CD4-positive, alpha-beta T cell (primary cell): ENCODE results near the gene KCNN3. TPM values are rescaled to one million over a fixed set of nuclear protein-coding genes. Genes with fewer than 3 reads are reported as not detected.

Experiments used
- ATAC-seq: fragments of 200-7000 bp; cut with Tn5 transposase; one replicate; pipeline ENCODE4 v1.10.0; 2022; ENCODE audit warnings: mild to moderate bottlenecking; ENCODE audit not compliant: poor library complexity
- CTCF ChIA-PET: fragments of 350-600 bp; sonication (Branson Sonifier 250); formaldehyde crosslinking; loops from one replicate; lab custom pipeline; 2021; ENCODE audit warnings: antibody characterized with exemption, inconsistent platforms; lab: Charles Lee
- POLR2A ChIA-PET: fragments of 350-600 bp; sonication (Branson Sonifier 250); formaldehyde crosslinking; loops from one replicate; lab custom pipeline; 2021; ENCODE audit warnings: antibody characterized with exemption, inconsistent platforms; lab: Charles Lee
- DNase-seq, 14 experiments: peaks; one replicate each; pipeline ENCODE4 v3.0.0-alpha.2; 2013 to 2020; ENCODE audit warnings: mixed read lengths in 2 of 14
- H3K27ac ChIP-seq, 2 donors: one replicate each; pipeline versions ENCODE4 v1.5.1 to v1.7.0; 2013; ENCODE audit warnings: low read length in 2 of 2, low read depth in 1 of 2, mild to moderate bottlenecking in 1 of 2
- H3K27me3 ChIP-seq, 2 experiments: 1 replicate in 1 of 2; 2 replicates in 1 of 2; pipeline versions ENCODE4 v1.6.1 to v1.7.0; 2013; ENCODE audit warnings: low read length in 2 of 2, control low read depth in 1 of 2, mild to moderate bottlenecking in 1 of 2, moderate library complexity in 1 of 2; ENCODE audit not compliant: insufficient read depth in 2 of 2, control insufficient read depth in 1 of 2
- H3K36me3 ChIP-seq: one replicate; pipeline ENCODE4 v1.6.1; 2013; ENCODE audit warnings: low read length, control low read depth; ENCODE audit not compliant: insufficient read depth
- H3K4me1 ChIP-seq: one replicate; pipeline ENCODE4 v1.6.1; 2013; ENCODE audit warnings: low read length, control low read depth; ENCODE audit not compliant: insufficient read depth
- H3K4me3 ChIP-seq: one replicate; pipeline ENCODE4 v1.5.1; 2013; ENCODE audit warnings: mild to moderate bottlenecking, low read length, moderate library complexity
- H3K9me3 ChIP-seq, 2 experiments: 1 replicate in 1 of 2; 2 replicates in 1 of 2; pipeline versions ENCODE4 v1.6.1 to v1.7.0; 2013; ENCODE audit warnings: low read length in 2 of 2, mild to moderate bottlenecking in 2 of 2, control low read depth in 1 of 2, moderate library complexity in 1 of 2; ENCODE audit not compliant: control insufficient read depth in 1 of 2, insufficient read depth in 1 of 2
- H3K27ac Mint-ChIP-seq: one replicate; pipeline ENCODE4 v1.8.0; 2020; ENCODE audit warnings: mixed read lengths
- H3K27me3 Mint-ChIP-seq: one replicate; pipeline ENCODE4 v1.8.0; 2021; ENCODE audit warnings: mixed read lengths
- H3K36me3 Mint-ChIP-seq: one replicate; pipeline ENCODE4 v1.8.0; 2021; ENCODE audit warnings: low read depth, mixed read lengths
- H3K4me1 Mint-ChIP-seq: one replicate; pipeline ENCODE4 v1.8.0; 2021; ENCODE audit warnings: low read depth, mixed read lengths
- H3K4me3 Mint-ChIP-seq: one replicate; pipeline ENCODE4 v1.8.0; 2020; ENCODE audit warnings: mild to moderate bottlenecking, mixed read lengths
- H3K9me3 Mint-ChIP-seq: one replicate; pipeline ENCODE4 v1.8.0; 2020; ENCODE audit warnings: mixed read lengths
- intact Hi-C, 2 experiments: fragments of 100-400 bp; cut with DNase I in 1 of 2; cut with micrococcal nuclease in 1 of 2; formaldehyde crosslinking; loops; one replicate each; pipeline versions ENCODE4 v1.15.1 to v1.9.0; 2023 to 2025; cut with DNase I, micrococcal nuclease
- total RNA-seq, 174 experiments: library from RNA in 2 of 174; stranded (reverse) in 2 of 174; gene quantifications; one replicate each; pipeline ENCODE4 v1.2.3 and lab custom pipeline; 2021 to 2026
- TF ChIP-seq, protein P1 (sequence below): fragments of 200-600 bp; IDR thresholded peaks from one replicate; pipeline ENCODE4 v1.8.0; 2022; ENCODE audit warnings: antibody characterized with exemption, mild to moderate bottlenecking

KCNN3 gene
- total RNA-seq, 2 experiments from 2014 or later = not detected

DNA sequence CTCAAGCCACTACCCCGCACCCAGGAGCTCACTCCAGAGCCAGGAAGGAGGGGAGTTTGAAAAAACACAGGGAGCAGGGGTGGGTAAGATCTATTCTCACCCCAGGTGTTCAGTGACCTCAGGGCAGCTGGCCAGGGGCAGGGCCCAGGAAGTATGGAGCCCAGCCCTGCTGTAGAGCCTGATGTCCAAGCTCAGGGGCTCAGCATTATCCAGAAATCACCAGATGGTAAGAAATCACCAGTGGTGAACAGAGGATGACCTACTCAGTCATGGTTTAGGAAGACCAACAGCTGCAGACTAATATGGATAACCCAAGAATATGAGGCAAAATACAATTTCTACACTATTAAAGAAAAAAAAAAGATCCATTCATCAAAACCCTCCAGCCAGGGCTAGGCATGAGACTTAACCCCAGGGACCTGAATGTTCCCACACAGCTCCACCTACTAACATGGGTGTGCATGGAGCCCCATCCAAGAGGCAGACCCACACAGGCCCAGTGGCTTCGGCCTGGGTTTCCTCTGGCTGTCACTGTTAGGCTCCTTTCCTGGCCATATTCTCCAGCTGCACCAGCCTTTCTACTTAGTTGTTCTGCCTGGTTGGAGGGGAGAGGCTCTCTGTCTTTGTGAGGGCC lies 67.6 kb downstream of the KCNN3 start:
- no peak overlapping the region for H3K4me3 ChIP-seq
- H3K27ac ChIP-seq = no peak overlapping the region
- no peak for DNase-seq
- Mint-ChIP-seq H3K9me3 (no peaks in the 10 kb centered on the region), H3K4me3 (no peak overlapping the region), H3K4me1 (no peaks in the 10 kb centered on the region), H3K36me3 (no peaks in the 10 kb centered on the region), H3K27me3 (peaks cover 15% of the 10 kb centered on the region), H3K27ac (no peak overlapping the region)
- no peaks in the 10 kb centered on the region for H3K4me1 ChIP-seq
- ATAC-seq = no peak
- no peaks in the 10 kb centered on the region for H3K9me3 ChIP-seq
- no peaks in the 10 kb centered on the region for H3K36me3 ChIP-seq
- ChIA-PET POLR2A (interaction anchor here (0.6 kb wide), 2 partner anchors 23 to 1385 kb away, joined by 3 read pairs; no protein-coding TSS in a partner anchor), CTCF (no interaction called here)
- H3K27me3 ChIP-seq = peaks cover 0 to 5% of the 10 kb centered on the region in 2 experiments
- intact Hi-C loops = no loop called here
- TF ChIP-seq, protein P1, sequence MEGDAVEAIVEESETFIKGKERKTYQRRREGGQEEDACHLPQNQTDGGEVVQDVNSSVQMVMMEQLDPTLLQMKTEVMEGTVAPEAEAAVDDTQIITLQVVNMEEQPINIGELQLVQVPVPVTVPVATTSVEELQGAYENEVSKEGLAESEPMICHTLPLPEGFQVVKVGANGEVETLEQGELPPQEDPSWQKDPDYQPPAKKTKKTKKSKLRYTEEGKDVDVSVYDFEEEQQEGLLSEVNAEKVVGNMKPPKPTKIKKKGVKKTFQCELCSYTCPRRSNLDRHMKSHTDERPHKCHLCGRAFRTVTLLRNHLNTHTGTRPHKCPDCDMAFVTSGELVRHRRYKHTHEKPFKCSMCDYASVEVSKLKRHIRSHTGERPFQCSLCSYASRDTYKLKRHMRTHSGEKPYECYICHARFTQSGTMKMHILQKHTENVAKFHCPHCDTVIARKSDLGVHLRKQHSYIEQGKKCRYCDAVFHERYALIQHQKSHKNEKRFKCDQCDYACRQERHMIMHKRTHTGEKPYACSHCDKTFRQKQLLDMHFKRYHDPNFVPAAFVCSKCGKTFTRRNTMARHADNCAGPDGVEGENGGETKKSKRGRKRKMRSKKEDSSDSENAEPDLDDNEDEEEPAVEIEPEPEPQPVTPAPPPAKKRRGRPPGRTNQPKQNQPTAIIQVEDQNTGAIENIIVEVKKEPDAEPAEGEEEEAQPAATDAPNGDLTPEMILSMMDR = no peak

DNA sequence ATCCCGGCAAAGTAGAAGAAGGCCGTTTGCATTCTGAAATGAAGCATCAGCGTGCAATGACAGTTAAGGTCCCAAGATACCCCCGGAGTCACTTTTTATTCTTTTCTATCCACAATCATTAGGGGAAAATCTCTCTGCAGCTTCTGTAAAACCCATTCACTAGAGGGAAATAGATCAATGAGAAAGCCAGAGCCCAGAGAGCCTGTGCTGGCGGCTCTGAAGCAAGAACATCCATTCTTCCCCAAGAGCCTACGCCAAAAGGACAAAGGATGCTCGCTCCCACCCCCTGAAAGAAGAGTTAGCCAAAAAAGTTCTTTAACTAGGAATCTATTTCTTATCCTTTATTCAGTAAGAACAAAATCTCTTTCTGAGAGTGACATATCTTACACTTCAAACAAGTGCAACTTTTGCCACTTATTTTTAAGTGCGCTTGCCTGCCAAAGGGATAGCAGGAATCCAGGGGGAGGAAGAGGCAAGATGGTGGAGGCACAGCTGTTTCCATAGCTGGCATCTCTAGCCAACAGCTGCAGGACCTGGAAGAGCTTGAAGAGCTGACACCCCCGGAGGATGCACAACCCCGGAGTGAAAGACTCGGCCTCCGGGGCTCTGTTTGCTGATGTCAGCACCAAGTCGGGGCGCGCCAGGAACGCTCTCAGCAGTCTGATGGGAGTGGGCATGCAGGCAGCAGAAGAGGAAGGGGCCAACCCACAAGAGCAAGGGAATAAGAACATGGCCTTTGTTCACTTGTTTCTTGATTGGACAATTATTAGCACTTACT lies 68.7 kb downstream of the KCNN3 start:
- Histone ChIP-seq H3K4me1 (no peaks in the 10 kb centered on the region), H3K9me3 (no peaks in the 10 kb centered on the region), H3K4me3 (no peak overlapping the region), H3K27me3 (no peaks in the 10 kb centered on the region), H3K27ac (no peak overlapping the region), H3K36me3 (no peaks in the 10 kb centered on the region)
- Mint-ChIP-seq H3K36me3 (no peaks in the 10 kb centered on the region), H3K4me3 (no peak overlapping the region), H3K4me1 (no peaks in the 10 kb centered on the region), H3K27me3 (peaks cover 10% of the 10 kb centered on the region), H3K27ac (no peak overlapping the region), H3K9me3 (no peaks in the 10 kb centered on the region)
- ATAC-seq = no peak
- ChIA-PET POLR2A (no interaction called here), CTCF (no interaction called here)
- intact Hi-C loops = no loop called here
- no peak for DNase-seq
- TF ChIP-seq, protein P1 = no peak

DNA sequence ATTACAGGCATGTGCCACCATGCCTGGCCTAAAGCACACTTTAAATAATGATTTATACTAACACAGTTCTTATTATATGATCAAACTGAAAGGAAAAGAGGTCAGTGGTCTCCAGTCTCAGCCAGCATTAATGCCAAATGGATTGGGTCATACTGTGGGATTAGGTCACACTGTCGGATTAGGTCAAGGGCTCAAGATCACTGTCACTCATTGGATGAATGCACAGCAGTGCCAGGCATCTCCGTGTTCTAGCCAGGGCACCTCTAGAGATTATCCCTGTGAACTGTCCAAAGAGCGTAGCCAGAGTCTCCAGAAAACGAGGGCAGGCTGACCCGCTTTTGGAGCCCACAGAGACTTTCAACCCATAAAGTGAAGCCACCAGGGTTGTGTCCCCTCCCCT lies 70.9 kb downstream of the KCNN3 start:
- no peak for DNase-seq
- no peak for ATAC-seq
- no peaks in the 10 kb centered on the region for H3K4me1 ChIP-seq
- TF ChIP-seq, protein P1 = no peak
- no peaks in the 10 kb centered on the region for H3K4me1 Mint-ChIP-seq
- no peaks in the 10 kb centered on the region for H3K36me3 Mint-ChIP-seq
- no peak overlapping the region for H3K27ac Mint-ChIP-seq
- H3K36me3 ChIP-seq = no peaks in the 10 kb centered on the region
- H3K27me3 ChIP-seq = no peaks in the 10 kb centered on the region
- no peak overlapping the region for H3K4me3 ChIP-seq
- H3K27me3 Mint-ChIP-seq = no peaks in the 10 kb centered on the region
- no peaks in the 10 kb centered on the region for H3K9me3 Mint-ChIP-seq
- CTCF ChIA-PET = no interaction called here
- H3K9me3 ChIP-seq = no peaks in the 10 kb centered on the region
- POLR2A ChIA-PET = interaction anchor here (1.3 kb wide), 1 partner anchor 8 kb away, joined by 4 read pairs; no protein-coding TSS in a partner anchor
- no peak overlapping the region for H3K27ac ChIP-seq
- H3K4me3 Mint-ChIP-seq = no peak overlapping the region
- intact Hi-C loops = loop anchor here in 1 of 2 experiments (10.0 kb wide), 1 partner anchor 124 kb away; no protein-coding TSS in a partner anchor
